Measurements from ENCODE around the gene BAZ1B. TPM values are rescaled to one million over a fixed set of nuclear protein-coding genes. Genes with fewer than 3 reads are reported as not detected.
"Not testable (repeated sequence)": the region's sequence is repeated elsewhere in the genome, so short reads cannot be mapped to it uniquely, and the experiment has no call there.

BAZ1B gene
- total RNA-seq, 1 donor, result 52.2 TPM

DNA sequence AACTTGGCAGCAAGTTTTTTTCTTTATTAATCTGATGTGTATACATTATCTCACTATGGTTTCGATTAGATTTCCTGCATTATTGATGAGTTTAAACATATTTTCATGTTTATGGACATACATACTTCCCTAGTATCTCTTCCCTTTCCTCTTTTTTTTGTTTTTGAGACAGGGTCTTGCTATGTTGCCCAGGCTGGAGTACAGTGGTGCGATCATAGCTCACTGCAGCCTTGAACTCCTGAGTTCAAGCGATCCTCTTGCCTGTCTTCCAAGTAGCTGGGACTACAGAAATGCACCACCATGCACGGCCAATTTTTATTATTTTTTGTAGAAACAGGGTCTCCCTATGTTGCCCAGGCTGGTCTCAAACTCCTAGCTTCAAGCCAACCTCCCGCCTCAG, 18.9 kb downstream of the BAZ1B start:
- Histone ChIP-seq H3K27me3 (ENCODE audit: insufficient read depth, low read length) (no peaks in the 10 kb centered on the region), H3K4me1 (ENCODE audit: insufficient read depth, low read length) (no peaks in the 10 kb centered on the region), H3K9me3 (ENCODE audit: low read depth, low read length) (no peaks in the 10 kb centered on the region), H3K4me3 (ENCODE audit: low read length) (no peak overlapping the region)

DNA sequence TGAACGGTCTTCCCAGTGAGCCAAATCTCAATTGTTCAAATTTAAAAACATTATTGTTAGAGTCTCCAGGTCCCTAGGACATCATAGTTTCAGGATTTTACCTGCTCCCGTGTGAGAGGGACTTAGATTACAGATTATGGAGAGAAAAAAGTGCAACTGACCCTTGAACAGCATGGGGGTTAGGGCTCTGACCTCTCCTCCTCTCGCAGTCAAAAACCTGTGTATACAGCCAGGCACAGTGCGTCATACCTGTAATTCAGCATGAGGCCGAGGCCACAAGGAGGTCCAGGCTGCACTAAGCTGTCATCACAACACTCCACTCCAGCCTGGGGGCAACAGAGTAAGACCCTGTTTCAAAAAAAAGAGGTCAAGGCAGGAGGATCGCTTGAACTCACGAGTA, 25.5 kb downstream of the BAZ1B start:
- Histone ChIP-seq H3K4me1 (ENCODE audit: insufficient read depth, low read length) (no peaks in the 10 kb centered on the region), H3K27me3 (ENCODE audit: insufficient read depth, low read length) (no peaks in the 10 kb centered on the region), H3K4me3 (ENCODE audit: low read length) (no peak overlapping the region), H3K9me3 (ENCODE audit: low read depth, low read length) (no peaks in the 10 kb centered on the region)

DNA sequence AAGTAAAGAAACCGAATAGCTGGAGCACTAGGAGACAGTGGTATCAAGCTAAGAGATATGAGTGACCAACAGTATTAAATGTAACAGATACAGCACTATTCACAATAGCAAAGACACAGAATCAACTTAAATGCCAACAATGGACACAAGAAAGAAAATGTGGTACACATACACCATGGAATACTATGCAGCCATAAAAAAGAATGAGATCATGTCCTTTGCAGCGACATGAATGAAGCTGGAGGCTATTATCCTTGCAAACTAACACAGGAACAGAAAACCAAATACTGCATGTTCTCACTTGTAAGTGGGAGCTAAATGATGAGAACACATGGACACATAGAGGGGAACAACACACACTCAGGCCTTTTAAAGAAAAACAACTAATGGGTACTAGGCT, 26.6 kb downstream of the BAZ1B start:
- H3K9me3 ChIP-seq (ENCODE audit: low read depth, low read length); H3K27me3 ChIP-seq (ENCODE audit: insufficient read depth, low read length); H3K4me3 ChIP-seq (ENCODE audit: low read length); H3K4me1 ChIP-seq (ENCODE audit: insufficient read depth, low read length): not testable (repeated sequence)

- H3K4me3 ChIP-seq (ENCODE audit: low read length), result no peak overlapping the region
- no peaks in the 10 kb centered on the region for H3K4me1 ChIP-seq (ENCODE audit: insufficient read depth, low read length)
- no peaks in the 10 kb centered on the region for H3K9me3 ChIP-seq (ENCODE audit: low read depth, low read length)
- no peaks in the 10 kb centered on the region for H3K27me3 ChIP-seq (ENCODE audit: insufficient read depth, low read length)
These were observed 32.1 kb downstream of the BAZ1B start for GRCh38 chr7:73489976-73490375.

DNA sequence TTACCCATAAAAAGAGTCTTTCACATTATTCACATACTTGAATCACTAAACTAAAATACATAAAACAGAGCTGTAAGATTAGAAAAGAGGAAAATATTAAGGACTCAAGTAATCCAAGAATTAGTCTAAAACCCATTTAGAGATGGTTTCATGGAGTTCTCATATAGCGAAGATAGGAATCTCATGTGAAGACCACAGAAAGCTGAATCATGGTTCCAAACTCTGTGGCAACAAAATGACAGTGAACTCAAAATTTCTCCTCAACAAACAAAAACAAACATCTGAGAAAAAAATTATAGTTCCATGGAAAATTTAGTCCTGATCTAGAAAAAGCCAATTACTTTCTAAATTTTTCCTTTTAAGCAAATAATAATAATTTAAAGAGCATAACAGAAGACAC, 34.6 kb downstream of the BAZ1B start:
- no peaks in the 10 kb centered on the region for H3K9me3 ChIP-seq (ENCODE audit: low read depth, low read length)
- no peaks in the 10 kb centered on the region for H3K27me3 ChIP-seq (ENCODE audit: insufficient read depth, low read length)
- no peak overlapping the region for H3K4me3 ChIP-seq (ENCODE audit: low read length)
- no peaks in the 10 kb centered on the region for H3K4me1 ChIP-seq (ENCODE audit: insufficient read depth, low read length)

DNA sequence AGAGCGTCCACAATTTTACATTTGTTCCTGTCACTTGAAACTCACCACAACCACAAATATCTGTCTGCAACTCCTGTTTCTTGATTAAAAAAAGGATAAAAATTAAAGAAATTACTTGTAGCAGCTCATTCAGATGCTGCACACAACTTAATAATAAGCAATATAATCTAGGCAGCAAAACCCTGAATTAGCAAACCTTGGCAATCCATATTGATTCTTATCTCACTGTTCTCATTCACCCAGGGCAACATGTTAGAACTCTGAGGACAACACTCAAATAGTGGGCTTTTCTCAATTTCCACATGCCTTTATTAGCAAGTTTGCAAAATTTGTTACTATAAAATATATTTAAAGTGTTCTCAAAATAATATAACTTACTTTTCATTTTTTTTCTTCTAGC, 38.9 kb downstream of the BAZ1B start:
- Histone ChIP-seq H3K27me3 (ENCODE audit: insufficient read depth, low read length) (no peaks in the 10 kb centered on the region), H3K4me1 (ENCODE audit: insufficient read depth, low read length) (no peaks in the 10 kb centered on the region), H3K4me3 (ENCODE audit: low read length) (no peak overlapping the region), H3K9me3 (ENCODE audit: low read depth, low read length) (no peaks in the 10 kb centered on the region)

DNA sequence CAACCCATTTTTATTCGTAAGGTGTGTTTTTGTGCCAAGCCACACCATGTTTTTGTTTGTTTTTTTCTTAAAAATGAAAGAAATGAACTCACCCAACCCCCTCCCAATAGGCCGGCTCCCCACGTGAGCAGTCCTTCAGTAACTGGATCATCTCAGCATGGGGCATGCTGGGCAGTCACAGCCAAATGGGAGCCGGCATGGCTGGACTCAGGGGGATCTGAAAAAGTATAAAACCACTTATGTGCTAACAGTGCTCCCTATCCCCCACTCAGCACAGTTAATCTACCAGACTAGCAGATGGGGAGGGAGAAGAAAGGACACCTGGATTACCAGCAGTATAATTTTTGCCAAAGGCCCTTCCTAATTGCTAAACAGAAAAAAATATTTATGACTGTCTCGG, 39.3 kb downstream of the BAZ1B start:
- H3K4me1 ChIP-seq (ENCODE audit: insufficient read depth, low read length), result no peaks in the 10 kb centered on the region
- no peaks in the 10 kb centered on the region for H3K27me3 ChIP-seq (ENCODE audit: insufficient read depth, low read length)
- no peaks in the 10 kb centered on the region for H3K9me3 ChIP-seq (ENCODE audit: low read depth, low read length)
- no peak overlapping the region for H3K4me3 ChIP-seq (ENCODE audit: low read length)

DNA sequence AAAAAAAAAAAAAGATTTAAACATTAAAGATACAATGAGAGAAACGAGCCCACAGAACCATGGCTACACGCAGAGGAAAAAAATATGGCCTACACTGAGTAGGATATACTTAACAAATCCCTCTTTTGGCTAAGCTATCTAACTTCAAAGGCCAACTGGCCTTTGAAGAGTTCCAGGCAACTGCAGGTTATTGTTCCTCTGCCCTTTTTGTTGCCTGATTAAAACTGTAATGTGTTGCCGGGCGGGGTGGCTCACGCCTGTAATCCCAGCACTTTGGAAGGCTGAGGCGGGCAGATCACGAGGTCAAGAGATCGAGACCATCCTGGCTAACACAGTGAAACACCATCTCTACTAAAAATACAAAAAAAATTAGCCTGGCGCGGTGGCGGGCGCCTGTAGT, 40.6 kb downstream of the BAZ1B start:
- not testable (repeated sequence) for H3K4me3 ChIP-seq (ENCODE audit: low read length); H3K9me3 ChIP-seq (ENCODE audit: low read depth, low read length); H3K27me3 ChIP-seq (ENCODE audit: insufficient read depth, low read length); H3K4me1 ChIP-seq (ENCODE audit: insufficient read depth, low read length)

GRCh38 chr7:73478549-73478948, 43.5 kb downstream of the BAZ1B start:
- Histone ChIP-seq H3K27me3 (ENCODE audit: insufficient read depth, low read length) (no peaks in the 10 kb centered on the region), H3K4me1 (ENCODE audit: insufficient read depth, low read length) (no peaks in the 10 kb centered on the region), H3K9me3 (ENCODE audit: low read depth, low read length) (no peaks in the 10 kb centered on the region), H3K4me3 (ENCODE audit: low read length) (no peak overlapping the region)

DNA sequence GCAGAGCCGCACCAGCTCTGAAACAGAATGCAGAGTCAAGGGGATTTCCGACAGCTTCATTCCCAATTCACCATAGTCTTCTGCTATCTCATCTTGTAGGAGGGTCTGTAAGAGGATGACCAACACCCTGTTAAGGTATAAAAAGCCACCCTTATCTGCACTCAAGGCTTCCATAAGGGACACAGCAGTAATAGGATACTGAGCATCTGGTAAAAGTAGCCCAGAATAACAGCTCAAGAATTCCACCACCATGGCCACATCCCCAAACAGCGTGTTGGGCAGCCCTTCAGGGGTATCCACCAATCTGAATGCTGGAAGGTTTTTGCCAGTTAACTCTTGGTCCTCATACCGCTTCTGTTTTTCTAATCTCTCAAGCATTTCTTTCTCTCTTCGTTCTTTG, 44.7 kb downstream of the BAZ1B start:
- H3K4me1 ChIP-seq (ENCODE audit: insufficient read depth, low read length), result no peaks in the 10 kb centered on the region
- no peaks in the 10 kb centered on the region for H3K9me3 ChIP-seq (ENCODE audit: low read depth, low read length)
- H3K4me3 ChIP-seq (ENCODE audit: low read length), result no peak overlapping the region
- no peaks in the 10 kb centered on the region for H3K27me3 ChIP-seq (ENCODE audit: insufficient read depth, low read length)

DNA sequence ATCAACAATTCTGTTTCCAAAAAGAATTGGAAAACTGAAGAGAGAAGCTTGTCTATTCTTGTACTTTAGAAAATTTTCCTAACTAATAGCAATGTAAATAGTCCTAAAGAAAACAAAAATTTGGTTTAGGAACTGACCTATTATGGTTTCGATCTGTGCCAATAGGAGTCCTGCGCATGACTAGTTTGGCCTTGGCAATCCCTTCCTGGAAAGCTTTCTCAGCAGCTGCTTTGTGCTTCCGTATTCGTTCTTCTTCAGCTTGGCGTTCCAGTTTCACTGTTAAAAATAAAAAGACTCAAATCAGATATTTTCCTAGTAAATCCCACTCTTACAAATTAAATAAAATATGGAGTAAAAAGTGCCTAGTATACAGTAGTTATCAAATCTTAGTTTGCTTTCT, 51.9 kb downstream of the BAZ1B start:
- H3K4me3 ChIP-seq (ENCODE audit: low read length), result no peak overlapping the region
- H3K9me3 ChIP-seq (ENCODE audit: low read depth, low read length), result no peaks in the 10 kb centered on the region
- H3K27me3 ChIP-seq (ENCODE audit: insufficient read depth, low read length), result no peaks in the 10 kb centered on the region
- no peaks in the 10 kb centered on the region for H3K4me1 ChIP-seq (ENCODE audit: insufficient read depth, low read length)

- not testable (repeated sequence) for H3K4me3 ChIP-seq (ENCODE audit: low read length); H3K27me3 ChIP-seq (ENCODE audit: insufficient read depth, low read length); H3K4me1 ChIP-seq (ENCODE audit: insufficient read depth, low read length); H3K9me3 ChIP-seq (ENCODE audit: low read depth, low read length)
These were observed 55.0 kb downstream of the BAZ1B start for GRCh38 chr7:73467046-73467445.

DNA sequence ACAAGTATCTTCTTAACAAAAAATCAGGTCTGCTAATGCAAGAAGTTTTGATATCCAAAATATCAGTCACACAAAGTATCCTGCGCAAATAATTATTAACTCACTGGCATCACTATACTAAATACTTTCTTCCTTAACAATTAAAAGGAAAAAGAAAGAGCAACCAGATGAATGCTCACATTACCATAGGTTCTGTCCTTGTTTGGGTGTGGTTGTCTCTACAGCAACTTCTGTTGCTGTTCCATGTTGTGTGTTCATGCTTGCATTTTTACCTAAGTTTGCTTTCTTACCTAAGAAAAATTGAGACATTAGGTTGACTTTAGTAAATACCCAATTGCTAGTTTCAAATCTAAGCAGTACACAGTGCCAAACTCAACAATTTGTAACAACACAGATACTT, 56.0 kb downstream of the BAZ1B start:
- Histone ChIP-seq H3K9me3 (ENCODE audit: low read depth, low read length) (no peaks in the 10 kb centered on the region), H3K4me3 (ENCODE audit: low read length) (no peak overlapping the region), H3K4me1 (ENCODE audit: insufficient read depth, low read length) (no peaks in the 10 kb centered on the region), H3K27me3 (ENCODE audit: insufficient read depth, low read length) (no peaks in the 10 kb centered on the region)

GRCh38 chr7:73463966-73464365, 58.1 kb downstream of the BAZ1B start:
- no peaks in the 10 kb centered on the region for H3K4me1 ChIP-seq (ENCODE audit: insufficient read depth, low read length)

GRCh38 chr7:73463260-73463659, 58.8 kb downstream of the BAZ1B start:
- Histone ChIP-seq H3K27me3 (ENCODE audit: insufficient read depth, low read length) (no peaks in the 10 kb centered on the region), H3K9me3 (ENCODE audit: low read depth, low read length) (no peaks in the 10 kb centered on the region), H3K4me1 (ENCODE audit: insufficient read depth, low read length) (no peaks in the 10 kb centered on the region), H3K4me3 (ENCODE audit: low read length) (no peak overlapping the region)

More at GRCh38 chr7:73463966-73464365, 58.1 kb downstream of the BAZ1B start:
- Histone ChIP-seq H3K9me3 (ENCODE audit: low read depth, low read length) (no peaks in the 10 kb centered on the region), H3K27me3 (ENCODE audit: insufficient read depth, low read length) (no peaks in the 10 kb centered on the region), H3K4me3 (ENCODE audit: low read length) (no peak overlapping the region)

DNA sequence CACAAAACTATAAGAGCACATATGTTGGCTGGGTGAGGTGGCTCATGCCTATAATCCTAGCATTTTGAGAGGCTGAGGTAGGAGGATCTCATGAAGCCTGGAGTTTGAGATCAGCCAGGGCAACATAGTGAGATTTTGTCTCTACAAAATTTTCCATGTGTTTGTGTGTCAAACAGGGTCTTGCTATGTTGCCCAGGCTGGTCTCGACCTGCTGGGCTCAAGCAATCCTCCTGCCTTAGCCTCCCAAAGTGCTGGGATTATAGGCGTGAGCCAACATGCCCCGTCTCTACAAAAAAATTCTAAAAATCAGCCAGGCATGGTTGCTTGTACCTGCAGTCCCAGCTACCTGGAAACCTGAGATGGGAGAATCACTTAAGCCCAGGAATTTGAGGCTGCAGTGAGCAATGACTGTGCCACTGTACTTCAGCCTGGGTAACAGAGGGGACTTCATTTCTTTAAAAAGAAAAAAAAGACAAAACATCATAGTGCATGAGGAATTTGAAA, 60.3 kb downstream of the BAZ1B start:
- no peaks in the 10 kb centered on the region for H3K27me3 ChIP-seq (ENCODE audit: insufficient read depth, low read length)
- H3K4me1 ChIP-seq (ENCODE audit: insufficient read depth, low read length), result no peaks in the 10 kb centered on the region
- H3K4me3 ChIP-seq (ENCODE audit: low read length), result no peak overlapping the region
- H3K9me3 ChIP-seq (ENCODE audit: low read depth, low read length), result no peaks in the 10 kb centered on the region

GRCh38 chr7:73454424-73454823, 67.7 kb downstream of the BAZ1B start:
- Histone ChIP-seq H3K9me3 (ENCODE audit: low read depth, low read length) (no peaks in the 10 kb centered on the region), H3K27me3 (ENCODE audit: insufficient read depth, low read length) (no peaks in the 10 kb centered on the region), H3K4me1 (ENCODE audit: insufficient read depth, low read length) (no peaks in the 10 kb centered on the region), H3K4me3 (ENCODE audit: low read length) (no peak overlapping the region)

Data from mononuclear cell (primary cell).